HUES48 (cell line): ENCODE measurements around the gene GAS5.
A peak's percentile ranks its signal among the peaks of the same experiment; 100 is the strongest.

Experiments
- H3K27ac ChIP-seq: one replicate; pipeline ENCODE4 v1.7.0; 2013; ENCODE audit warnings: low read depth, low read length, inconsistent platforms
- H3K27me3 ChIP-seq: 2 replicates; pipeline ENCODE4 v1.6.1; 2013; ENCODE audit warnings: mild to moderate bottlenecking, low read length; ENCODE audit not compliant: control insufficient read depth, insufficient read depth
- H3K36me3 ChIP-seq: 2 replicates; pipeline ENCODE4 v1.6.1; 2013; ENCODE audit warnings: low read length; ENCODE audit not compliant: control insufficient read depth, insufficient read depth
- H3K4me1 ChIP-seq: 2 replicates; pipeline ENCODE4 v1.6.1; 2013; ENCODE audit warnings: mild to moderate bottlenecking, low read length; ENCODE audit not compliant: control insufficient read depth, insufficient read depth
- H3K4me3 ChIP-seq: 2 replicates; pipeline ENCODE4 v1.5.1; 2013; ENCODE audit warnings: mild to moderate bottlenecking, low read depth, low read length
- H3K9ac ChIP-seq: 2 replicates; pipeline ENCODE4 v1.6.1; 2013; ENCODE audit warnings: mild to moderate bottlenecking, low read depth, low read length, moderate library complexity
- H3K9me3 ChIP-seq: 2 replicates; pipeline ENCODE4 v1.6.1; 2013; ENCODE audit warnings: low read length; ENCODE audit not compliant: control insufficient read depth, insufficient read depth

GAS5 gene

GRCh38 chr1:173867753-173868265, at the start of gene GAS5:
TSS of gene GAS5 (minus strand) at chr1:173867989.
- Histone ChIP-seq H3K4me1 (peaks cover 24% of the 10 kb centered on the region; the same call in 1 of the 2 replicates), H3K27me3 (no peaks in the 10 kb centered on the region), H3K4me3 (peak within 1 kb of the TSS; percentile 97), H3K9ac (peak within 1 kb of the TSS; percentile 99), H3K9me3 (no peaks in the 10 kb centered on the region), H3K27ac (peak within 1 kb of the TSS; percentile 99), H3K36me3 (peaks cover 62% of the 10 kb centered on the region)

- Histone ChIP-seq H3K27ac (no peak within 1 kb of the TSS), H3K4me3 (no peak within 1 kb of the TSS)
These were observed 49.4 kb upstream of the GAS5 start, which contains the start of gene SERPINC1 for GRCh38 chr1:173917149-173917548. TSS of gene SERPINC1 (minus strand) at chr1:173917327. CDS start at chr1:173917259, 68 bp downstream.

GRCh38 chr1:173916667-173917066, 48.9 kb upstream of the GAS5 start:
- H3K9ac ChIP-seq, result no peak overlapping the region

More at GRCh38 chr1:173917149-173917548, 49.4 kb upstream of the GAS5 start, which contains the start of gene SERPINC1:
- no peaks in the 10 kb centered on the region for H3K27me3 ChIP-seq
- no peaks in the 10 kb centered on the region for H3K4me1 ChIP-seq
- no peaks in the 10 kb centered on the region for H3K36me3 ChIP-seq
- H3K9me3 ChIP-seq, result no peaks in the 10 kb centered on the region
- no peak within 1 kb of the TSS for H3K9ac ChIP-seq

GRCh38 chr1:173915596-173915995, 47.8 kb upstream of the GAS5 start:
- no peak overlapping the region for H3K27ac ChIP-seq
- no peaks in the 10 kb centered on the region for H3K4me1 ChIP-seq
- no peak overlapping the region for H3K4me3 ChIP-seq
- H3K27me3 ChIP-seq, result no peaks in the 10 kb centered on the region
- H3K9ac ChIP-seq, result no peak overlapping the region
- no peaks in the 10 kb centered on the region for H3K9me3 ChIP-seq
- H3K36me3 ChIP-seq, result no peaks in the 10 kb centered on the region

More at GRCh38 chr1:173916667-173917066, 48.9 kb upstream of the GAS5 start:
- Histone ChIP-seq H3K4me1 (no peaks in the 10 kb centered on the region), H3K4me3 (no peak overlapping the region), H3K27ac (no peak overlapping the region), H3K36me3 (no peaks in the 10 kb centered on the region), H3K9me3 (no peaks in the 10 kb centered on the region), H3K27me3 (no peaks in the 10 kb centered on the region)

- Histone ChIP-seq H3K4me3 (no peak overlapping the region), H3K9me3 (no peaks in the 10 kb centered on the region), H3K4me1 (no peaks in the 10 kb centered on the region), H3K36me3 (no peaks in the 10 kb centered on the region), H3K9ac (no peak overlapping the region), H3K27ac (no peak overlapping the region), H3K27me3 (no peaks in the 10 kb centered on the region)
These were observed 46.6 kb upstream of the GAS5 start for GRCh38 chr1:173914366-173914871.

- Histone ChIP-seq H3K36me3 (no peaks in the 10 kb centered on the region), H3K27ac (no peak overlapping the region), H3K4me3 (no peak overlapping the region)
These were observed 45.3 kb upstream of the GAS5 start for GRCh38 chr1:173913111-173913510.

GRCh38 chr1:173903827-173904531, 36.2 kb upstream of the GAS5 start:
- no peaks in the 10 kb centered on the region for H3K36me3 ChIP-seq
- peaks cover 26% of the 10 kb centered on the region for H3K4me1 ChIP-seq
- no peak overlapping the region for H3K27ac ChIP-seq
- H3K9me3 ChIP-seq, result no peaks in the 10 kb centered on the region
- H3K4me3 ChIP-seq, result no peak overlapping the region
- H3K27me3 ChIP-seq, result no peaks in the 10 kb centered on the region
- H3K9ac ChIP-seq, result no peak overlapping the region

More at GRCh38 chr1:173913111-173913510, 45.3 kb upstream of the GAS5 start:
- H3K9me3 ChIP-seq, result no peaks in the 10 kb centered on the region
- no peak overlapping the region for H3K9ac ChIP-seq
- H3K4me1 ChIP-seq, result no peaks in the 10 kb centered on the region
- H3K27me3 ChIP-seq, result no peaks in the 10 kb centered on the region

- Histone ChIP-seq H3K9me3 (no peaks in the 10 kb centered on the region), H3K27me3 (no peaks in the 10 kb centered on the region), H3K9ac (no peak overlapping the region)
These were observed 33.2 kb upstream of the GAS5 start for GRCh38 chr1:173900992-173901391.

GRCh38 chr1:173900427-173900826, 32.6 kb upstream of the GAS5 start:
- no peak overlapping the region for H3K9ac ChIP-seq
- no peak overlapping the region for H3K27ac ChIP-seq
- peaks cover 26% of the 10 kb centered on the region for H3K4me1 ChIP-seq
- no peaks in the 10 kb centered on the region for H3K9me3 ChIP-seq
- no peaks in the 10 kb centered on the region for H3K27me3 ChIP-seq
- no peaks in the 10 kb centered on the region for H3K36me3 ChIP-seq
- H3K4me3 ChIP-seq, result no peak overlapping the region

More at GRCh38 chr1:173900992-173901391, 33.2 kb upstream of the GAS5 start:
- Histone ChIP-seq H3K4me1 (peaks cover 26% of the 10 kb centered on the region), H3K36me3 (no peaks in the 10 kb centered on the region), H3K27ac (no peak overlapping the region), H3K4me3 (no peak overlapping the region)

- H3K4me1 ChIP-seq, result peaks cover 13% of the 10 kb centered on the region
- H3K9me3 ChIP-seq, result no peaks in the 10 kb centered on the region
- H3K27me3 ChIP-seq, result no peaks in the 10 kb centered on the region
- H3K27ac ChIP-seq, result no peak overlapping the region
- H3K36me3 ChIP-seq, result no peaks in the 10 kb centered on the region; the same call in 1 of the 2 replicates
- H3K4me3 ChIP-seq, result no peak overlapping the region
- H3K9ac ChIP-seq, result no peak overlapping the region
These were observed 26.4 kb upstream of the GAS5 start for GRCh38 chr1:173894189-173894588.

GRCh38 chr1:173893611-173894010, 25.8 kb upstream of the GAS5 start:
- Histone ChIP-seq H3K27ac (no peak overlapping the region), H3K36me3 (no peaks in the 10 kb centered on the region; the same call in 1 of the 2 replicates)

More at GRCh38 chr1:173893611-173894010, 25.8 kb upstream of the GAS5 start:
- Histone ChIP-seq H3K27me3 (no peaks in the 10 kb centered on the region), H3K9ac (no peak overlapping the region), H3K4me1 (peaks cover 19% of the 10 kb centered on the region), H3K4me3 (no peak overlapping the region), H3K9me3 (no peaks in the 10 kb centered on the region)
